GM10847 (cell line): ENCODE results near the gene GNAT1.

Source experiments
- POLR2A ChIP-seq: IDR thresholded peaks from 2 replicates; pipeline ENCODE4 v1.6.1; 2011; ENCODE audit not compliant: insufficient read length; ENCODE audit errors: extremely low read depth

GNAT1 gene

DNA sequence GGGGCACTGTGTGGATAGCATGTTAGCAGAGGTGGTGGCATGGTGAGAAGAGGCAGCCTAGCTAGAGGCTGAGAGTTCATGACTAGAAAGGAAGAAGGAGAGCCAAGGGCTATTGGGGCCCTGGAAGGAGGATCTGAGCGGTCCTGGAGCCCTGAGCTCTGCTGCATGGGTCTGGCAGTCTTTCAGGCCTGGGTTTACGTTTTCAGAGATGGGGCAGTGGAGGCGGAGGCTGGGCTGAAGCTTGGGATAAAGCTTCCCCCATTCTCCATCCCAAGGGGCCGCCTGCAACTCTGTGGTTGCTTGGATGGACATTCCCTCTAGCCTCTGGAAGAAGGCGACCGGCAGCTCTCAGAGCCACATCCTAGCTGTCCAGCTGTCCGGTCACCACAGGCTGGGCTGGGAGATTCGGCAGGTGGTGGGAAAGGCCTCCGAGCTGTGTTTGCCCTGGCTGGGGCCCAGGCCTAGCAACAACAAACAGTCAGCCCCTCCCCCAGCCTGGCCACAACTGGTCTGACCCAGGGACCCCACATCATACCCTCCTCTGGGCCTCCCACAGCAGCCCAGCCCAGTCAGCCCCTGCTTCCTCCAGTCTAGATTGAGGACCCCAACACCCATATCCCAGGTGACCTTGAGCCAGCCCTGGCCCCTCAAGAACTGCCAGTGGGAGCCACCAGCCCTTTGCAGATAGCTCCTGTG, 11.9 kb downstream of the GNAT1 start:
- TF ChIP-seq POLR2A: no peak

- no peak for TF ChIP-seq POLR2A
Measured at GRCh38 chr3:50203809-50204803, 12.7 kb downstream of the GNAT1 start.

DNA sequence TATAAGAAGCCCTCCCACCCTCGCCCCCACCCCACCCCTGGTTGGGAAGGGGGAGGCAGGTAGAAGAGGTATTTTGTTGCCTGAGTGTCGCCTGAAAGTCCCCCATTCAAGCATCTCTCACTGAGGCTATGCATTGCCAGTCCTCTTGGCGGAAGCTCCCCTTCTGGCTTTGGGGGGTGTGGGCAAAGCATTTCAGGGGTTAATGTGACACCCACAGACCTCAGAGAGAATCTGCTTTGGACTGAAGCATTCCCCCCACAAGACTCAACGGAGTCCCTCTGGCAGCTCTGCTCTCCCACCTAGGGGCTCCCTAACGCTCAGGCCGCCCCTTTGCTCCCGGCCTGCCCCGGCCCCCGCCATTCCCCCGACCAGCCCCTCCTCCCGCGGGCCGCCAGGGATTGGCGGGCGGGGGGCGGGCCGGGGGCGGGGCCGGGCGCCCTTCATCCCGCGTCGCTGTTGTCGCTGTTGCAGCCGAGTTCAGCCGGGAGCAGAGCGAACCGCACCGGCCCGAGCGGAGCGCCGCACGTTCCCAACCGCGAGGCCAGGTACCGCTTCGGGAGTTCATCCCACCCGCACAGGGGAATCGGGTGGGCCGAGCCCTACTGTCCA, 13.5 kb downstream of the GNAT1 start, which contains the start of gene SLC38A3:
Gene SLC38A3, plus strand, starts transcription at position 468 of the 609 bp plus-strand sequence. CDS start 8,929 bp downstream, outside the sequence.
- no peak for TF ChIP-seq POLR2A

- no peak for TF ChIP-seq POLR2A
Measured at GRCh38 chr3:50205413-50206276, 14.2 kb downstream of the GNAT1 start.

DNA sequence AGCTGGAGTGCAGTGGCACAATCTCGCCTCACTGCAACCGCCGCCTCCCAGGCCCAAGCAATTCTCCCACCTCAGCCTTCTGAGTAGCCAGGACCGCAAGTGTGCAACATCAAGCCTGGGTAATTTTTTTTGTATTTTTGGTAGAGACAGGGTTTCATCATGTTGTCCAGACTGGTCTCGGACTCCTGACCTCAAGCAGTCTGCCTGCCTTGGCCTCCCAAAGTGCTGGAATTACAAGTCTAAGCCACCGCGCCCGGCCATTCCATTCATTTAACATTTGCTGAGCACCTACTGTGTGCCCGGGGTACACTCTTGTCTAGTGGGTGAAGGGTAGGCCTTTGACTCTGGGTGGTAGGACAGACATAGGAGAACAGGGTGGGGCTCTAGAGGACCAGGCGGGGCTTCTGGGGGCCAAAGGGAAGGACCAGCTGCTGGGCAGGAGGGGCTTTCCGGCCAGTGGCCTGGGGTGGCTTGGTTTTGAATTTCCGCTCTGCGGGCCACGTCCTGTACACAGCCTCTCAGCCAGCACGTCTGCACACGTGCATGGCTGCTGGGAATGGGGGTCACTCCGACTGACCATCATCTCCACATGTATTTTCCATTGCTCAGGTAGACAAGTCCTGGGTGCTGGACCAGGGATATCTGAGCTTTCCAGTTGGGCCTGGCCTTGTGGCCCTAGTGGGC, 16.1 kb downstream of the GNAT1 start:
- TF ChIP-seq POLR2A: no peak

GRCh38 chr3:50208677-50209344, 17.4 kb downstream of the GNAT1 start:
- no peak for TF ChIP-seq POLR2A

DNA sequence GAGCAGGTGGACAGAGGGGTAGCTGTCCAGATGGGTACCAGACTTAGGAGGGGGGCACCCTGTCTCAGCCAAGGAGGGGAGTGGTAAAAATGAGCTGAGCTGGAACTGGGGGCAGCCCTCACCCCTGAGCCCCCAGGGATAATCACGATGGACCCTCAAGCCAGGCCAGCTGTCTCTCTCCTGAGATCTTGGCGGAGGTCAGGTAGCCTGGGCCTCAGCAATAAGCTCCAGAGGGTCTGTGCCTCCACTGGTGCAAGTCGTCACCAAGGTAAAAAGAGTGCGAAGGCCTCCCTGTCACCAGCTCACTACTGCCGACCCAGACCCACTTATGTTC, 18.7 kb downstream of the GNAT1 start:
- TF ChIP-seq POLR2A: no peak

- TF ChIP-seq POLR2A: no peak
Measured at GRCh38 chr3:50210510-50211367, 19.3 kb downstream of the GNAT1 start.

GRCh38 chr3:50211930-50212329, 20.5 kb downstream of the GNAT1 start:
- no peak for TF ChIP-seq POLR2A

GRCh38 chr3:50212502-50212901, 21.1 kb downstream of the GNAT1 start:
- TF ChIP-seq POLR2A: no peak

DNA sequence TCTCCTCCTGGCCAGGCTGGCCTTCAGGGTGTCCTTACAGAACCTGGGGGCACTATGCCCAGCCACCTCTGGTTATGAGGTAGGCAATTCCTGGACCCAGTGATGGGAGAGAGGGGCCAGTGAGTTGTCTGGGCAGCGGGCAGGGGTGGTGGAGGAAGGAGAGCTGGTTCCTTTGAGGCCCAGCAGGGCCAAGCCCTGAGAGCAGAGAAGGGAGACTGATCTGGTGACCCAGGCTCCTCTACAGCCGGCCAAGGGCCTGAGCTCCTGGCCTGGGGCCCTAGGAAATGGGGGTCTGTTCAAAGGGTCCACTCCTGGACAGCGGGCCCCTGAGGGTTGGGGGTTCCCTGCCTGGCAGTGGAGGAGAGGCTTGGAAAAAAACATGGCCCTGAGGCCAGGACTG, 21.6 kb downstream of the GNAT1 start:
- no peak for TF ChIP-seq POLR2A

DNA sequence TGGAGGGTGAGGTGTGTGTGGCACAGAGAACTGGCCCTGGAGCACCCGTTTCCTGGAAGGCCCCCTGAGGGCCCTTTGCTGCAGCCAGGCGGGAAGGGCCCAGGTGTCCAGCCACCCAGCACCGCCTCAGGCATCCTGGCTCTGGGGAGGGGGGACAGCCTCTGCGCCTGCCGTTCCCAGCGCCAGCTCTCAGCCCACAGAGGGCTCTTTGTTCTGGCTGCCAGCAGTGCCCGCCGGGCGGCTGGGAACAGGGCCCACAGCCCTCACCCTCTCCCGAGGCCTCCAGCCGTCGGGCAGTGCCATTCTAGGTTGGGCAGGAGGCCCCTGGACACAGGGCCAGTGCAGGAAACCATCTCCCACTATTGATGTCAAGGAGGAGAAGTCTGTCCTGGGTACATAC, 22.0 kb downstream of the GNAT1 start:
- no peak for TF ChIP-seq POLR2A

DNA sequence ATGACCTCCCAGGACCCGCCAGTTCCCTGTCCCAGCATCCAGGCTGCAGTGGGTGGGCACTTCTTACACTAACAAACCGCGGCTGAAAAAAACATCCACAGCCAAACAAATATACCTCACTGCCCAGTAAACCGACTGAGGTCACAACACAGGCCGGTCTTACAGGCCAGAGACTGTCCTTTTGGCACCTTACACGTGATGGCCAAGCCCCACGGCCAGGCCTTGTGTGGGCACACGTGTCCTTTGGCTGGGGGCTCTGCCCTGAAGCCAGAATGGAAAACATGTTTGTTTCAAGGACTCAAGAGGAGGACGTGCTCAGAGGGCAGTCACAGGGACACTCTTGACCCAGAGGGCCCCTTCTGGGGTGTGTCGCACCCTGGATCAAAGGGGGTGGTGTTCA, 23.4 kb downstream of the GNAT1 start:
- no peak for TF ChIP-seq POLR2A
